ENCODE measurements around the gene SLC39A11. TPM values are rescaled to one million over a fixed set of nuclear protein-coding genes. Genes with fewer than 3 reads are reported as not detected.

Gene SLC39A11
- polyA plus RNA-seq, 1 of the 3 experiments (the other 2 are of a cell fraction) = 23.5 TPM

- TF ChIP-seq GATA2 (CRISPR knock-in tag; IDR thresholded peaks at IDR 0.05) (no peak), TAF1 (IDR thresholded peaks at IDR 0.05; ENCODE audit: borderline replicate concordance, low read depth, low read length) (no peak), SIN3A (IDR thresholded peaks at IDR 0.05; ENCODE audit: borderline replicate concordance, low read depth, low read length) (no peak)
Observed at GRCh38 chr17:72702136-72702735, 390.3 kb downstream of the SLC39A11 start (continued).

- H3K9me3 ChIP-seq = no peaks in the 10 kb centered on the region
- no peak overlapping the region for H2AFZ ChIP-seq (ENCODE audit: low read depth)
- no peaks in the 10 kb centered on the region for H3K79me2 ChIP-seq (ENCODE audit: insufficient read depth)
- peaks cover 19 to 29% of the 10 kb centered on the region in 2 experiments for H3K4me1 ChIP-seq (ENCODE audit: control insufficient read depth in 1 of 2, insufficient read depth in 2 of 2, low read depth in 1 of 2, low read length in 1 of 2)
- no peak overlapping the region for H3K9ac ChIP-seq
- no peaks in the 10 kb centered on the region for H3K9me2 ChIP-seq
- H3K27me3 ChIP-seq (ENCODE audit: insufficient read depth) = no peaks in the 10 kb centered on the region
- peaks cover 9% of the 10 kb centered on the region for H3F3A ChIP-seq (replicated peaks; ENCODE audit: insufficient read depth)
- POLR2A ChIA-PET = no interaction called here
- peak overlapping the region in 1 of 2 experiments; percentile 60; a peak in 1 of 4 replicates for H3K27ac ChIP-seq (ENCODE audit: low read depth in 2 of 2, low read length in 1 of 2)
- H3K4me2 ChIP-seq = no peak overlapping the region
- WGBS (ENCODE audit: low lambda C conversion rate) = 93% methylated on average over 3 of the region's 3 CpGs
- no peak for DNase-seq
- CTCF ChIA-PET = interaction anchor here (1.3 to 6.4 kb wide), 5 partner anchors 25 to 490 kb away, joined by 3 to 32 read pairs (median 8); no protein-coding TSS in a partner anchor
- H3K4me3 ChIP-seq (ENCODE audit: low read depth in 2 of 2, low read length in 1 of 2) = no peak overlapping the region
- no peaks in the 10 kb centered on the region for H3K36me3 ChIP-seq (replicated peaks in 1 of 2; ENCODE audit: control insufficient read depth in 1 of 2, insufficient read depth in 2 of 2, low read length in 1 of 2)
- H4K20me1 ChIP-seq (ENCODE audit: insufficient read depth) = no peaks in the 10 kb centered on the region
- no peak for TF ChIP-seq RCOR1 (IDR thresholded peaks at IDR 0.05; ENCODE audit: low read length)
Observed at GRCh38 chr17:72700226-72700625, 392.3 kb downstream of the SLC39A11 start.

- H3K27me3 ChIP-seq (ENCODE audit: insufficient read depth) = no peaks in the 10 kb centered on the region
- DNase-seq = no peak
- peak overlapping the region; percentile 28; the same call in 1 of the 2 replicates for H3K4me2 ChIP-seq
- no peaks in the 10 kb centered on the region for H3K79me2 ChIP-seq (ENCODE audit: insufficient read depth)
- H3K4me3 ChIP-seq (ENCODE audit: low read depth in 2 of 2, low read length in 1 of 2) = no peak overlapping the region
- no peaks in the 10 kb centered on the region for H3K9me2 ChIP-seq
- POLR2A ChIA-PET = no interaction called here
- H3F3A ChIP-seq (replicated peaks; ENCODE audit: insufficient read depth) = peaks cover 9% of the 10 kb centered on the region
- H3K4me1 ChIP-seq (ENCODE audit: control insufficient read depth in 1 of 2, insufficient read depth in 2 of 2, low read depth in 1 of 2, low read length in 1 of 2) = peaks cover 19 to 29% of the 10 kb centered on the region in 2 experiments
- CTCF ChIA-PET = interaction anchor here (0.7 to 6.4 kb wide), 6 partner anchors 26 to 671 kb away, joined by 3 to 32 read pairs (median 6); no protein-coding TSS in a partner anchor
- TF ChIP-seq CTCF (IDR thresholded peaks at IDR 0.05) = no peak
- no peak for TF ChIP-seq MEF2A (IDR thresholded peaks at IDR 0.05; ENCODE audit: borderline replicate concordance, low read depth)
- TF ChIP-seq USF2 (IDR thresholded peaks at IDR 0.05; ENCODE audit: borderline replicate concordance, low read depth, low read length) = no peak
- no peak for TF ChIP-seq NRF1 (IDR thresholded peaks at IDR 0.05; ENCODE audit: low read depth, low read length)
- peak; percentile 33; the same call in 1 of the 2 replicates for TF ChIP-seq FOSL2 (IDR thresholded peaks at IDR 0.05; ENCODE audit: borderline replicate concordance, low read depth)
- TF ChIP-seq, protein P1, sequence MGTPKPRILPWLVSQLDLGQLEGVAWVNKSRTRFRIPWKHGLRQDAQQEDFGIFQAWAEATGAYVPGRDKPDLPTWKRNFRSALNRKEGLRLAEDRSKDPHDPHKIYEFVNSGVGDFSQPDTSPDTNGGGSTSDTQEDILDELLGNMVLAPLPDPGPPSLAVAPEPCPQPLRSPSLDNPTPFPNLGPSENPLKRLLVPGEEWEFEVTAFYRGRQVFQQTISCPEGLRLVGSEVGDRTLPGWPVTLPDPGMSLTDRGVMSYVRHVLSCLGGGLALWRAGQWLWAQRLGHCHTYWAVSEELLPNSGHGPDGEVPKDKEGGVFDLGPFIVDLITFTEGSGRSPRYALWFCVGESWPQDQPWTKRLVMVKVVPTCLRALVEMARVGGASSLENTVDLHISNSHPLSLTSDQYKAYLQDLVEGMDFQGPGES (IDR thresholded peaks at IDR 0.05; ENCODE audit: low read depth, low read length) = no peak
- TF ChIP-seq MXI1 (IDR thresholded peaks at IDR 0.05; ENCODE audit: low read depth, low read length) = no peak
- TF ChIP-seq NFIC (IDR thresholded peaks at IDR 0.05; ENCODE audit: borderline replicate concordance) = peak; percentile 30; the same call in 1 of the 2 replicates
- no peak for TF ChIP-seq FOXM1 (IDR thresholded peaks at IDR 0.05; ENCODE audit: low read depth)
- peak; percentile 34 for TF ChIP-seq JUND (IDR thresholded peaks at IDR 0.05)
- TF ChIP-seq PBX3 (IDR thresholded peaks at IDR 0.05) = peak; percentile 34; the same call in 1 of the 2 replicates
- no peak overlapping the region; the same call in 1 of the 2 replicates for H3K9ac ChIP-seq
- WGBS (ENCODE audit: low lambda C conversion rate) = 58% methylated on average over 4 of the region's 4 CpGs
- H3K9me3 ChIP-seq = no peaks in the 10 kb centered on the region
- H2AFZ ChIP-seq (ENCODE audit: low read depth) = no peak overlapping the region
- no peaks in the 10 kb centered on the region for H3K36me3 ChIP-seq (replicated peaks in 1 of 2; ENCODE audit: control insufficient read depth in 1 of 2, insufficient read depth in 2 of 2, low read length in 1 of 2)
- peak overlapping the region in 1 of 2 experiments; percentile 60; a peak in 2 of 4 replicates for H3K27ac ChIP-seq (ENCODE audit: low read depth in 2 of 2, low read length in 1 of 2)
- H4K20me1 ChIP-seq (ENCODE audit: insufficient read depth) = no peaks in the 10 kb centered on the region
Observed at GRCh38 chr17:72699545-72699944, 392.9 kb downstream of the SLC39A11 start.
